Panc1 (cell line): ENCODE measurements around the gene SCAF1. TPM values are rescaled to one million over a fixed set of nuclear protein-coding genes. Genes with fewer than 3 reads are reported as not detected.

Experiments used
- ATAC-seq: fragments of 200-7000 bp; cut with Tn5 transposase; 2 replicates; pipeline ENCODE4 v1.9.1; 2020; ENCODE audit warnings: mild to moderate bottlenecking, moderate library complexity
- BruUV-seq: library from RNA; stranded (reverse); fragments of 400-500 nt; replicated peaks from 2 replicates; lab custom pipeline; 2021; lab: Mats Ljungman, UMichigan
- CTCF ChIA-PET: fragments of 300-600 bp; sonication (Branson Sonifier 250); formaldehyde crosslinking; loops from one replicate; lab custom pipeline; 2022; ENCODE audit warnings: antibody characterized with exemption; lab: Charles Lee
- POLR2A ChIA-PET: fragments of 300-600 bp; sonication (Branson Sonifier 250); formaldehyde crosslinking; loops from one replicate; lab custom pipeline; 2022; ENCODE audit warnings: antibody characterized with exemption; lab: Charles Lee
- DNase-seq: peaks from one replicate; pipeline ENCODE4 v3.0.0-alpha.2; 2010; ENCODE audit warnings: low read depth, low spot score
- H3K27ac ChIP-seq: 2 replicates; pipeline ENCODE4 v1.5.1; 2011; ENCODE audit warnings: mild to moderate bottlenecking, low read length, inconsistent platforms
- H3K27me3 ChIP-seq: fragments of 200-500 bp; sonication (Bioruptor generic); 2 replicates; pipeline ENCODE4 v1.6.0; 2014; ENCODE audit warnings: low read length, inconsistent platforms; ENCODE audit not compliant: control insufficient read depth, insufficient read depth
- H3K36me3 ChIP-seq: fragments of 200-500 bp; sonication (Bioruptor generic); 2 replicates; pipeline ENCODE4 v1.5.1; 2014; ENCODE audit warnings: inconsistent platforms, mild to moderate bottlenecking, low read length, moderate library complexity; ENCODE audit not compliant: control insufficient read depth, insufficient read depth
- H3K4me1 ChIP-seq: 2 replicates; pipeline ENCODE4 v1.5.1; 2011; ENCODE audit warnings: inconsistent platforms, mild to moderate bottlenecking, low read length, moderate library complexity; ENCODE audit not compliant: control insufficient read depth, insufficient read depth
- H3K4me3 ChIP-seq, 2 experiments: 2 replicates each; pipeline ENCODE4 v1.5.1; 2011 to 2012; ENCODE audit warnings: low read depth in 2 of 2, low read length in 2 of 2, mild to moderate bottlenecking in 2 of 2, inconsistent platforms in 1 of 2, moderate library complexity in 1 of 2
- H3K9me3 ChIP-seq: fragments of 200-500 bp; sonication (Bioruptor generic); 2 replicates; pipeline ENCODE4 v1.5.1; 2014; ENCODE audit warnings: low read depth, mild to moderate bottlenecking, inconsistent platforms, low read length, moderate library complexity; ENCODE audit not compliant: control insufficient read depth, insufficient read depth
- CTCF ChIP-seq: fragments of 450-650 bp; IDR thresholded peaks from 2 replicates; pipeline ENCODE4 v1.5.1; 2017; ENCODE audit warnings: mild to moderate bottlenecking
- POLR2AphosphoS5 ChIP-seq: IDR thresholded peaks from 2 replicates; pipeline ENCODE4 v1.6.1; 2012; ENCODE audit warnings: mild to moderate bottlenecking, low read depth, low read length, moderate library complexity
- SIN3A ChIP-seq: IDR thresholded peaks from 2 replicates; pipeline ENCODE4 v1.6.1; 2012; ENCODE audit warnings: low read depth, mild to moderate bottlenecking, low read length, moderate library complexity, borderline replicate concordance; ENCODE audit not compliant: insufficient read depth
- TCF7L2 ChIP-seq: IDR thresholded peaks from 2 replicates; pipeline ENCODE4 v1.6.1; 2011; ENCODE audit warnings: mild to moderate bottlenecking, low read depth, low read length, inconsistent platforms
- in situ Hi-C: cut with HindIII; loops from 2 replicates; pipeline ENCODE4 v1.10.0; 2016; ENCODE audit warnings: low sequenced_read_pairs, low pct_unique_long_range_greater_than_20kb
- intact Hi-C: fragments of 100-400 bp; cut with micrococcal nuclease; formaldehyde crosslinking; loops from one replicate; pipeline ENCODE4 v1.10.0; 2022; ENCODE audit not compliant: unreplicated experiment
- total RNA-seq: library from RNA; stranded (reverse); gene quantifications from one replicate; pipeline ENCODE4 v1.2.1, GENCODE V29; 2021; ENCODE audit not compliant: unreplicated experiment
- TF ChIP-seq, protein P1 (sequence below), 2 experiments: IDR thresholded peaks; 2 replicates each; pipeline ENCODE4 v1.6.1; 2011 to 2012; ENCODE audit warnings: low read depth in 2 of 2, control low read depth in 1 of 2, low read length in 1 of 2, mild to moderate bottlenecking in 1 of 2, moderate library complexity in 1 of 2; ENCODE audit not compliant: insufficient read depth in 1 of 2

SCAF1 gene
- total RNA-seq, 1 experiment from 2014 or later = 77.4 TPM

GRCh38 chr19:49689133-49690078 is 47.4 kb downstream of the SCAF1 start, which contains the start of gene ADM5:
ADM5 (plus strand) TSS chr19:49689594; CDS start chr19:49689838, 244 bp downstream.
- H3K36me3 ChIP-seq = no peaks in the 10 kb centered on the region
- no TSS peak for BruUV-seq
- ATAC-seq (peak; percentile 6; the same call in 1 of the 2 replicates), DNase-seq (no peak)
- no peaks in the 10 kb centered on the region for H3K27me3 ChIP-seq
- peak within 1 kb of the TSS in 1 of 2 experiments; percentile 33; a peak in 1 of 4 replicates for H3K4me3 ChIP-seq
- CTCF ChIA-PET = no interaction called here
- intact Hi-C loops (no loop called here), in situ Hi-C loops (no loop called here)
- H3K9me3 ChIP-seq = no peaks in the 10 kb centered on the region
- H3K4me1 ChIP-seq = 0 out of 2 replicates have a peak, but pooled peaks cover 2% of the 10 kb centered on the region
- H3K27ac ChIP-seq = no peak within 1 kb of the TSS
- POLR2A ChIA-PET = no interaction called here
- TF ChIP-seq CTCF (no peak), TCF7L2 (no peak), POLR2AphosphoS5 (0 out of 2 replicates have a peak, but pooled peaks have one; percentile 9), SIN3A (no peak)
- TF ChIP-seq, protein P1, sequence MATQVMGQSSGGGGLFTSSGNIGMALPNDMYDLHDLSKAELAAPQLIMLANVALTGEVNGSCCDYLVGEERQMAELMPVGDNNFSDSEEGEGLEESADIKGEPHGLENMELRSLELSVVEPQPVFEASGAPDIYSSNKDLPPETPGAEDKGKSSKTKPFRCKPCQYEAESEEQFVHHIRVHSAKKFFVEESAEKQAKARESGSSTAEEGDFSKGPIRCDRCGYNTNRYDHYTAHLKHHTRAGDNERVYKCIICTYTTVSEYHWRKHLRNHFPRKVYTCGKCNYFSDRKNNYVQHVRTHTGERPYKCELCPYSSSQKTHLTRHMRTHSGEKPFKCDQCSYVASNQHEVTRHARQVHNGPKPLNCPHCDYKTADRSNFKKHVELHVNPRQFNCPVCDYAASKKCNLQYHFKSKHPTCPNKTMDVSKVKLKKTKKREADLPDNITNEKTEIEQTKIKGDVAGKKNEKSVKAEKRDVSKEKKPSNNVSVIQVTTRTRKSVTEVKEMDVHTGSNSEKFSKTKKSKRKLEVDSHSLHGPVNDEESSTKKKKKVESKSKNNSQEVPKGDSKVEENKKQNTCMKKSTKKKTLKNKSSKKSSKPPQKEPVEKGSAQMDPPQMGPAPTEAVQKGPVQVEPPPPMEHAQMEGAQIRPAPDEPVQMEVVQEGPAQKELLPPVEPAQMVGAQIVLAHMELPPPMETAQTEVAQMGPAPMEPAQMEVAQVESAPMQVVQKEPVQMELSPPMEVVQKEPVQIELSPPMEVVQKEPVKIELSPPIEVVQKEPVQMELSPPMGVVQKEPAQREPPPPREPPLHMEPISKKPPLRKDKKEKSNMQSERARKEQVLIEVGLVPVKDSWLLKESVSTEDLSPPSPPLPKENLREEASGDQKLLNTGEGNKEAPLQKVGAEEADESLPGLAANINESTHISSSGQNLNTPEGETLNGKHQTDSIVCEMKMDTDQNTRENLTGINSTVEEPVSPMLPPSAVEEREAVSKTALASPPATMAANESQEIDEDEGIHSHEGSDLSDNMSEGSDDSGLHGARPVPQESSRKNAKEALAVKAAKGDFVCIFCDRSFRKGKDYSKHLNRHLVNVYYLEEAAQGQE (IDR thresholded peaks at IDR 0.05; ENCODE audit: insufficient read depth in 1 of 2, low read depth in 2 of 2, low read length in 1 of 2) = no peak

DNA sequence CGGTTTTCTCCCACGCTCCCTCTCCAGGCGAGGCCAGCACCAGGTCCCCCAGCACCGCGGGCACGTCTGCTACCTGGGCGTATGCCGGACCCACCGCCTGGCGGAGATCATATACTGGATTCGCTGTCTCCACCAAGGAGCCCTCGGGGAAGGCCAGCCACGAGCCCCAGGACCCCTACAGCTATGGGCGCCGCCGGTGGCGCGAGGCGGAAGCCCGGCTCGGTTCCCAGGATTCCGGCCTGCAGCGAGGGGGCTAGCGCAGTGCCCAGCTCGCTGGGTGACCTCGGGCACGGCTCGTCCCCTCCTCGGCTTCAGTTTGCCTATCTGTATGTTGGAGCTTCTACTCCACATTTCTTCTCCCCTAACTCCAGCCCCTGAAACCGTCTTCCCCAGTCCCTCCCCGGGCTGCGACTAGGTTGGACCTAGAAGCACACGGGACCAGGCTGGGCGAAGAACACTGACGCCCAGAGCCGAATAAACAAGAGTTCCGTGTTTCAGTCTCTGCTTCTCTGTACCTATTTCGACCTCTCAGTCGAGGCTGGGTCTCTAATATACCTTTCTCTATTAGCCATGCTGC is 48.2 kb downstream of the SCAF1 start:
- no peak for DNase-seq
- intact Hi-C loops (no loop called here), in situ Hi-C loops (no loop called here)
- ChIA-PET POLR2A (no interaction called here), CTCF (no interaction called here)
- Histone ChIP-seq H3K4me1 (0 out of 2 replicates have a peak, but pooled peaks cover 2% of the 10 kb centered on the region), H3K9me3 (no peaks in the 10 kb centered on the region), H3K36me3 (no peaks in the 10 kb centered on the region), H3K27me3 (no peaks in the 10 kb centered on the region), H3K4me3 (peak overlapping the region in 1 of 2 experiments; percentile 33; a peak in 1 of 4 replicates), H3K27ac (no peak overlapping the region)
- TF ChIP-seq SIN3A (no peak), CTCF (no peak), POLR2AphosphoS5 (no peak), TCF7L2 (no peak)
- TF ChIP-seq, protein P1 (IDR thresholded peaks at IDR 0.05; ENCODE audit: insufficient read depth in 1 of 2, low read depth in 2 of 2, low read length in 1 of 2) = no peak
- no TSS peak for BruUV-seq
- ATAC-seq = no peak
